Hepatocyte (in vitro differentiated cells): ENCODE results near the gene PER1. TPM values are rescaled to one million over a fixed set of nuclear protein-coding genes. Genes with fewer than 3 reads are reported as not detected.

Source experiments
- DNase-seq: peaks from one replicate; pipeline ENCODE4 v3.0.0-alpha.2; 2016; ENCODE audit warnings: low spot score
- H2AFZ ChIP-seq: fragments of 200-600 bp; sonication (generic); 2 replicates; pipeline ENCODE4 v1.6.0; 2016; ENCODE audit warnings: antibody characterized with exemption, mild to moderate bottlenecking
- H3K27ac ChIP-seq: fragments of 200-600 bp; sonication (generic); 2 replicates; pipeline ENCODE4 v1.5.1; 2016; ENCODE audit warnings: mild to moderate bottlenecking
- H3K27me3 ChIP-seq: fragments of 200-600 bp; sonication (generic); 2 replicates; pipeline ENCODE4 v1.6.1; 2016
- H3K36me3 ChIP-seq: fragments of 200-600 bp; sonication (generic); replicated peaks from 2 replicates; pipeline ENCODE4 v1.5.1; 2016; ENCODE audit warnings: low read depth; ENCODE audit not compliant: insufficient read depth
- H3K4me1 ChIP-seq: fragments of 200-600 bp; sonication (generic); 2 replicates; pipeline ENCODE4 v1.5.1; 2016; ENCODE audit warnings: mild to moderate bottlenecking, moderate library complexity; ENCODE audit not compliant: insufficient read depth
- H3K4me2 ChIP-seq: fragments of 200-600 bp; sonication (generic); 2 replicates; pipeline ENCODE4 v1.6.0; 2016
- H3K4me3 ChIP-seq: fragments of 200-600 bp; sonication (generic); 2 replicates; pipeline ENCODE4 v1.5.1; 2016; ENCODE audit warnings: mild to moderate bottlenecking
- H3K79me2 ChIP-seq: fragments of 200-600 bp; sonication (generic); 2 replicates; pipeline ENCODE4 v1.6.0; 2017; ENCODE audit warnings: mild to moderate bottlenecking
- H3K9me2 ChIP-seq: fragments of 200-600 bp; sonication (generic); replicated peaks from 2 replicates; pipeline ENCODE4 v1.6.0; 2017; ENCODE audit warnings: mild to moderate bottlenecking; ENCODE audit not compliant: insufficient read depth
- H3K9me3 ChIP-seq: fragments of 200-600 bp; sonication (generic); 2 replicates; pipeline ENCODE4 v1.5.1; 2016; ENCODE audit warnings: low read depth, mild to moderate bottlenecking
- H4K20me1 ChIP-seq: fragments of 200-600 bp; sonication (generic); 2 replicates; pipeline ENCODE4 v1.6.0; 2016; ENCODE audit warnings: mild to moderate bottlenecking; ENCODE audit not compliant: insufficient read depth, poor library complexity, severe bottlenecking
- CTCF ChIP-seq: fragments of 200-600 bp; sonication (generic); IDR thresholded peaks from 2 replicates; pipeline ENCODE4 v1.5.1; 2016; ENCODE audit warnings: antibody characterized with exemption, mild to moderate bottlenecking; ENCODE audit not compliant: poor library complexity
- EZH2 ChIP-seq: fragments of 200-600 bp; sonication (generic); IDR thresholded peaks from 2 replicates; pipeline ENCODE4 v1.6.1; 2016; ENCODE audit warnings: antibody characterized with exemption, mild to moderate bottlenecking, borderline replicate concordance
- EZH2phosphoT487 ChIP-seq: fragments of 200-600 bp; sonication (generic); IDR thresholded peaks from one replicate; pipeline ENCODE4 v1.6.1; 2018; ENCODE audit warnings: antibody characterized with exemption, mild to moderate bottlenecking, low read depth, moderate library complexity; ENCODE audit not compliant: unreplicated experiment, severe bottlenecking
- WGBS: methylation state at CpG from one replicate; pipeline ENCODE4 v1.1.6; 2016; ENCODE audit warnings: low lambda C conversion rate; ENCODE audit errors: missing lambda C conversion rate; 5-methylcytosine and 5-hydroxymethylcytosine counted together
- polyA plus RNA-seq: library from polyadenylated mRNA; unstranded; fragments of >200 nt; fragmentation: Nextera tagmentation; extraction: Ambion mirVana; gene quantifications from 2 replicates; pipeline ENCODE4 v1.2.1, GENCODE V29; 2016
- total RNA-seq: library from RNA; depleted of rRNA; stranded (reverse); fragments of >200 nt; gene quantifications from 2 replicates; pipeline ENCODE4 v1.2.3, GENCODE V29; 2014

The PER1 gene
- total and polyA plus RNA-seq, 2 experiments from 2014 or later = 36.5 to 107 TPM

GRCh38 chr17:8138672-8139371, 13.4 kb downstream of the PER1 start:
- H3K36me3 ChIP-seq = no peaks in the 10 kb centered on the region
- H3K9me2 ChIP-seq = no peaks in the 10 kb centered on the region
- H3K27me3 ChIP-seq = no peaks in the 10 kb centered on the region
- H3K4me1 ChIP-seq = peaks cover 8% of the 10 kb centered on the region
- peak; percentile 97 for DNase-seq
- H3K4me3 ChIP-seq = peak overlapping the region; percentile 16
- no peak overlapping the region for H2AFZ ChIP-seq
- peak overlapping the region; percentile 78 for H3K4me2 ChIP-seq
- peak overlapping the region; percentile 97 for H3K27ac ChIP-seq
- TF ChIP-seq EZH2phosphoT487 = no peak
- peak; percentile 91 for TF ChIP-seq CTCF
- TF ChIP-seq EZH2 = no peak
- WGBS = 2% methylated on average over 45 of the region's 46 CpGs
- H4K20me1 ChIP-seq = peaks cover 21% of the 10 kb centered on the region
- H3K9me3 ChIP-seq = no peaks in the 10 kb centered on the region
- no peaks in the 10 kb centered on the region for H3K79me2 ChIP-seq

- Histone ChIP-seq H3K27me3 (no peaks in the 10 kb centered on the region), H3K36me3 (no peaks in the 10 kb centered on the region), H3K4me2 (peak overlapping the region; percentile 77), H3K4me1 (peaks cover 8% of the 10 kb centered on the region), H3K9me3 (no peaks in the 10 kb centered on the region), H3K79me2 (no peaks in the 10 kb centered on the region), H2AFZ (peak overlapping the region; percentile 28), H3K27ac (peak overlapping the region; percentile 97), H4K20me1 (peaks cover 20% of the 10 kb centered on the region), H3K4me3 (peak overlapping the region; percentile 9), H3K9me2 (no peaks in the 10 kb centered on the region)
- no peak for TF ChIP-seq EZH2phosphoT487
- TF ChIP-seq EZH2 = no peak
- TF ChIP-seq CTCF = no peak
- DNase-seq = no peak
- under 1% methylated on average over 7 of the region's 7 CpGs for WGBS
Observed at GRCh38 chr17:8138374-8138671, 13.9 kb downstream of the PER1 start.

GRCh38 chr17:8137645-8138373, 14.4 kb downstream of the PER1 start:
- Histone ChIP-seq H3K9me3 (no peaks in the 10 kb centered on the region), H3K4me2 (peak overlapping the region; percentile 77), H3K79me2 (no peaks in the 10 kb centered on the region), H4K20me1 (peaks cover 18% of the 10 kb centered on the region), H2AFZ (peak overlapping the region; percentile 28), H3K4me1 (peaks cover 8% of the 10 kb centered on the region), H3K4me3 (peak overlapping the region; percentile 9), H3K9me2 (no peaks in the 10 kb centered on the region), H3K27ac (peak overlapping the region; percentile 97), H3K27me3 (no peaks in the 10 kb centered on the region), H3K36me3 (no peaks in the 10 kb centered on the region)
- DNase-seq = peak; percentile 16
- TF ChIP-seq CTCF = no peak
- 24% methylated on average over 21 of the region's 21 CpGs for WGBS
